GM21526 (cell line): ENCODE results near the gene RASAL3.
"Not testable (repeated sequence)": the region's sequence is repeated elsewhere in the genome, so short reads cannot be mapped to it uniquely, and the experiment has no call there.

Experiments used
- ATAC-seq: cut with Tn5 transposase; IDR thresholded peaks from one replicate; pipeline ENCODE4 v1.9.1; 2021; ENCODE audit warnings: moderate library complexity; ENCODE audit not compliant: unreplicated experiment, low FRiP score

RASAL3 gene

GRCh38 chr19:15475169-15475568, 10.8 kb upstream of the RASAL3 start:
- no peak for ATAC-seq

- not testable (repeated sequence) for ATAC-seq
Observed at GRCh38 chr19:15473821-15474220, 9.5 kb upstream of the RASAL3 start.

- ATAC-seq: no peak
Observed at GRCh38 chr19:15471639-15472101, 7.3 kb upstream of the RASAL3 start.

- no peak for ATAC-seq
Observed at GRCh38 chr19:15469513-15470297, 5.4 kb upstream of the RASAL3 start.

- ATAC-seq: no peak
Observed at GRCh38 chr19:15468675-15469512, 4.5 kb upstream of the RASAL3 start.

GRCh38 chr19:15467734-15468214, 3.4 kb upstream of the RASAL3 start:
- ATAC-seq: no peak

GRCh38 chr19:15466851-15467733, 2.7 kb upstream of the RASAL3 start:
- ATAC-seq: no peak

GRCh38 chr19:15463861-15464371, 428 bp downstream of the RASAL3 start:
- ATAC-seq: peak; percentile 55

- no peak for ATAC-seq
Observed at GRCh38 chr19:15461694-15462093, 2.6 kb downstream of the RASAL3 start.

- ATAC-seq: no peak
Observed at GRCh38 chr19:15457701-15458484, 6.5 kb downstream of the RASAL3 start.

- no peak for ATAC-seq
Observed at GRCh38 chr19:15456871-15457700, 7.3 kb downstream of the RASAL3 start.

GRCh38 chr19:15456441-15456840, 7.9 kb downstream of the RASAL3 start:
- no peak for ATAC-seq

- ATAC-seq: no peak
Observed at GRCh38 chr19:15455996-15456395, 8.3 kb downstream of the RASAL3 start.

- no peak for ATAC-seq
Observed at GRCh38 chr19:15453906-15454860, 10.2 kb downstream of the RASAL3 start.

- no peak for ATAC-seq
Observed at GRCh38 chr19:15453091-15453578, 11.2 kb downstream of the RASAL3 start.

- ATAC-seq: no peak
Observed at GRCh38 chr19:15452111-15453047, 12.0 kb downstream of the RASAL3 start.
